Measurements from ENCODE around the gene SMC1A. TPM values are rescaled to one million over a fixed set of nuclear protein-coding genes. Genes with fewer than 3 reads are reported as not detected.
"Not testable (repeated sequence)": the region's sequence is repeated elsewhere in the genome, so short reads cannot be mapped to it uniquely, and the experiment has no call there.

The SMC1A gene
- 10 to 100 TPM in 1 of 3 donors, 1 to 10 TPM in 2; 5.7 to 13.5 (median 7.1) TPM for polyA plus RNA-seq

DNA sequence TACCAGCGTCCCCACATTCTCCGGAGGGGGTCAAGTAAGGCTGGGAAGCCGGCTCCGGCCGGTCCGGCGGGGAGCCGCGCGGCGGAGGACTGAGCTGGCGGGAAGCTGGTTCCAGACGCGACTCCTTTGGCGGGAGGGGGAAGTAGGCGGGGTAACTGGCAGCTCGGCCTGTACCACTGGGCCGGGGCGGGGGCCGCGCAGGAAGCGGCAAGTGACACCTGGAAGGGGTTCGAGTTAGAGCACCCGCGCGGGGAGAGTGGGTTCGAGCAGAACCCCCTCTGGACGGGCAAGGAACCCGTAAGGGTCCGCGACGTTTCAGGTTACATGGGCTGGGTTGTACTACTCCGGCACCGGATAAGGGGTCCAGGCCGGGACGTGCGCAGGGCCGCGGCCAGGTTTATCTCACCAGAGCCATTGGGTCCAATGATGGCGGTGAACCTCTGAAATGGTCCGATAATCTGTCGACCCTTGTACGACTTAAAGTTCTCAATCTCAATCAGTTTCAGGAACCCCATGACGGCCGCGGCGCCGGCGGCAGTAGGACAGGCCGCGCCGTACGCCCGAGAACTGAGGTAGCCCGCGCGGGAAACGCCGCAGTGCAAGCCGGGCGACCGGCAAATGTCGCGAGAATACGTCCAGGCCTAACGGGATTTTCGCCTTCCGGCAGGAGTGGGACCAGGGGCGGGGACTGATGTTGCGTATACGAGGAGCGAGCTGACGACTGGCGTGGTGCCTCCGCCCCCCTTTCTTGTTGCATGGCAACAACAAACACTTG is at the start of gene SMC1A:
TSS of gene SMC1A (minus strand) at position 569 of the 775 bp plus-strand sequence. CDS start at position 515, 54 bp downstream.
- WGBS, 3 donors = 1 to 3% (median 1%) methylated on average over 52 to 75 of the region's 75 CpGs
- peak within 1 kb of the TSS; percentile 80 for H3K27ac ChIP-seq (ENCODE audit: low read depth, low read length)

- 70 to 76% (median 75%) methylated on average over 3 of the region's 3 CpGs for WGBS, 3 donors
Measured at GRCh38 chrX:53471346-53471745, 48.9 kb upstream of the SMC1A start.

DNA sequence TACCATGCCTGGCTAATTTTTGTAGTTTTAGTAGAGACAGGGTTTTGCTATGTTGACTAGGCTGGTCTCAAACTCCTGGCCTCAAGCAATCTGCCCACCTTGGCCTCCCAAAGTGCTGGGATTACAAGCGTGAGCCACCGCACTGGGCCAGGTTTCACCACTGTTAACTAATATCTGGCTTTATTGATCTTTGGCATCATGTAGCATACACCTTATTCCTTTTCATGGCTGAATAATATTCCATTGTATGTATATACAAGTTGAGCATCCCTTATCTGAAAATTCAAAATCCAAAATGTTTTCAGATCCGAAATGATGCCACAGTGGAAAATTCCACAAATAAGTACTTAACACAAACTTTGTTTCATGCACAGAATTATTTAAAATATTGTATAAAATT is 46.2 kb upstream of the SMC1A start:
- H3K27ac ChIP-seq (ENCODE audit: low read depth, low read length) = not testable (repeated sequence)
- 85 to 94% (median 91%) methylated on average over 3 of the region's 3 CpGs for WGBS, 3 donors

More at GRCh38 chrX:53471346-53471745, 48.9 kb upstream of the SMC1A start:
- no peak overlapping the region for H3K27ac ChIP-seq (ENCODE audit: low read depth, low read length)

GRCh38 chrX:53458082-53458481 is 35.6 kb upstream of the SMC1A start:
- WGBS, 3 donors = 30 to 41% (median 37%) methylated on average over 5 of the region's 5 CpGs
- H3K27ac ChIP-seq (ENCODE audit: low read depth, low read length) = no peak overlapping the region

GRCh38 chrX:53456254-53456653 is 33.8 kb upstream of the SMC1A start:
- 37 to 61% (median 44%) methylated on average over 3 of the region's 3 CpGs for WGBS, 3 donors
- H3K27ac ChIP-seq (ENCODE audit: low read depth, low read length) = no peak overlapping the region

- no peak overlapping the region for H3K27ac ChIP-seq (ENCODE audit: low read depth, low read length)
Measured at GRCh38 chrX:53452812-53453211, 30.4 kb upstream of the SMC1A start.

DNA sequence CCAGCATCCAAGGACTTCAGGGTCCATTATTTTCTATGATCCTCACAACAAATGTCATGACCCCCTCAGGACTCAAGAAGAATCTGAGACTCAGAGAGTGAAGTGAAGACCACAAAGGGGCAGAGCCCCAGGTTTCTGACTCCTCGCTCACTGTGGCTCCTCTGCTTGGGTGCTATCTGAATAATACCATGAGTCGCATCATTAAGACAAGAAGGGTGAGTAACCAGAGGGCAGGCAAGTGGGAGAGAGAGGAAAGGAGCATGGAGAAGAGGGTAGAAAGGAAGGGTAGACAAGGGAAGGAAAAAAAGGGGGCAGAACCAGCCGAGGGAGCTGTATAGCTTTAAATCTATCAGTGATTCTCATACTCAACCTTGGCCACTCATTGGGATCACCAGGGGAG is 27.2 kb upstream of the SMC1A start:
- 82 to 96% (median 87%) methylated on average over 3 of the region's 3 CpGs for WGBS, 3 donors
- H3K27ac ChIP-seq (ENCODE audit: low read depth, low read length) = no peak overlapping the region

GRCh38 chrX:53447441-53447840 is 25.0 kb upstream of the SMC1A start:
- 31 to 97% (median 90%) methylated on average over 2 of the region's 2 CpGs for WGBS, 3 donors
- H3K27ac ChIP-seq (ENCODE audit: low read depth, low read length) = no peak overlapping the region

- WGBS, 3 donors = 17 to 22% (median 20%) methylated on average over 6 of the region's 6 CpGs
- H3K27ac ChIP-seq (ENCODE audit: low read depth, low read length) = no peak overlapping the region
Measured at GRCh38 chrX:53445977-53446376, 23.5 kb upstream of the SMC1A start.

DNA sequence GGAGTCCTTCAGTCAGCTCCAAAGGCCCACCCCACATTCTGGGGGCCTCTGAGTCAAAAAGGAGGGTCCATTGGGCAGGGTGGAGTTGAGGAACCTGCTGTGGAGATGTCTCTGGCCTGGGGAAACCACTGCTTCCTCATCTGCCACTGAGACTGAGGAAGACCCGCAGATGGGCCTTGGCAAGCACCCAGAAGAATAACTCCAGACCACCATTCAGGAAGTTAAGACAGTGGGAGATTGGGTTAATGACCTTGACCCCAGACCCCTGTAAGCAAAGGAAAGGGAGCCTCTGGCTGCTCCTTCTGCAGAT is 19.8 kb upstream of the SMC1A start:
- H3K27ac ChIP-seq (ENCODE audit: low read depth, low read length) = no peak overlapping the region
- 30 to 50% (median 44%) methylated on average over 1 of the region's 1 CpG for WGBS, 3 donors

- 9 to 16% (median 10%) methylated on average over 41 to 44 of the region's 44 CpGs for WGBS, 3 donors
- H3K27ac ChIP-seq (ENCODE audit: low read depth, low read length) = no peak overlapping the region
Measured at GRCh38 chrX:53441531-53442321, 19.3 kb upstream of the SMC1A start.

- 8 to 17% (median 14%) methylated on average over 29 to 38 of the region's 39 CpGs for WGBS, 3 donors
- no peak overlapping the region for H3K27ac ChIP-seq (ENCODE audit: low read depth, low read length)
Measured at GRCh38 chrX:53440621-53441517, 18.4 kb upstream of the SMC1A start.

GRCh38 chrX:53440101-53440500 is 17.6 kb upstream of the SMC1A start:
- WGBS, 3 donors = 61 to 73% (median 66%) methylated on average over 5 of the region's 5 CpGs
- H3K27ac ChIP-seq (ENCODE audit: low read depth, low read length) = no peak overlapping the region

GRCh38 chrX:53438832-53439230 is 16.4 kb upstream of the SMC1A start:
- H3K27ac ChIP-seq (ENCODE audit: low read depth, low read length) = no peak overlapping the region
- 42 to 100% (median 59%) methylated on average over 1 of the region's 1 CpG for WGBS, 3 donors

- no peak overlapping the region for H3K27ac ChIP-seq (ENCODE audit: low read depth, low read length)
- WGBS, 3 donors = 57 to 68% (median 66%) methylated on average over 5 of the region's 5 CpGs
Measured at GRCh38 chrX:53438174-53438831, 15.8 kb upstream of the SMC1A start.

GRCh38 chrX:53437206-53437605 is 14.8 kb upstream of the SMC1A start:
- H3K27ac ChIP-seq (ENCODE audit: low read depth, low read length) = no peak overlapping the region
- WGBS, 3 donors = 66 to 67% (median 66%) methylated on average over 2 of the region's 2 CpGs

DNA sequence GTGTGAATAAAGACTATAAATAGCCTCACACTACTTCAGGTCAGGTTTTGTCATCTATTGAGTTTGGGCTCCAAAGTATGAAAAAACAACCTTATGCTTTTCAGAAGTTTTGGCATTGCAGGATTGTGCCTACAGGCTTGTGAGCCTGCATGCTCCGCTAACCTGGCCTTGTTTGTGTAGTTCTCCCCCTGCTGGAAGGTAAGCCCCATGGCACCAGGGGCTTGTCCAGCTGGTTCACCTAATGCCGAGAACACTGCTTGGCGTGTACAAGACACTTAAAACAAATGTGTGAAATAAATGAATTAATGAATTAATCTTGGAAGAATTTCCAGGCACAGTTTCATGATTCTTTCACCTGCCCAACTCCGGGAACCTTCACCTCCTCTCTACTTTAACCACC is 13.5 kb upstream of the SMC1A start:
- H3K27ac ChIP-seq (ENCODE audit: low read depth, low read length) = no peak overlapping the region
- WGBS, 3 donors = 2 to 8% (median 4%) methylated on average over 4 of the region's 4 CpGs

All from adipose tissue (tissue), 3 donors.